HG02678 (cell line): ENCODE data around the gene KCNA1.

Experiments
- ATAC-seq: cut with Tn5 transposase; IDR thresholded peaks from one replicate; pipeline ENCODE4 v1.9.1; 2021; ENCODE audit warnings: mild to moderate bottlenecking, moderate library complexity; ENCODE audit not compliant: unreplicated experiment

Gene KCNA1

GRCh38 chr12:4910502-4911315, 1.0 kb downstream of the KCNA1 start:
- ATAC-seq: no peak

GRCh38 chr12:4911316-4911994, 1.8 kb downstream of the KCNA1 start:
- no peak for ATAC-seq

- ATAC-seq: no peak
Measured at GRCh38 chr12:4914720-4915119, 5.0 kb downstream of the KCNA1 start.

- ATAC-seq: no peak
Measured at GRCh38 chr12:4915752-4916151, 6.0 kb downstream of the KCNA1 start.

- ATAC-seq: no peak
Measured at GRCh38 chr12:4918950-4919660, 9.4 kb downstream of the KCNA1 start.

GRCh38 chr12:4932576-4932975, 22.9 kb downstream of the KCNA1 start:
- no peak for ATAC-seq

- ATAC-seq: no peak
Measured at GRCh38 chr12:4933411-4933810, 23.7 kb downstream of the KCNA1 start.

- ATAC-seq: no peak
Measured at GRCh38 chr12:4934407-4935035, 24.8 kb downstream of the KCNA1 start.

GRCh38 chr12:4938900-4939299, 29.2 kb downstream of the KCNA1 start:
- no peak for ATAC-seq

- ATAC-seq: no peak
Measured at GRCh38 chr12:4939418-4940023, 29.8 kb downstream of the KCNA1 start.

- ATAC-seq: peak; percentile 77
Measured at GRCh38 chr12:4943067-4943937, 33.6 kb downstream of the KCNA1 start.

GRCh38 chr12:4943938-4944284, 34.2 kb downstream of the KCNA1 start:
- peak; percentile 22 for ATAC-seq

- ATAC-seq: no peak
Measured at GRCh38 chr12:4947253-4947652, 37.5 kb downstream of the KCNA1 start.

- ATAC-seq: no peak
Measured at GRCh38 chr12:4951083-4951482, 41.4 kb downstream of the KCNA1 start.

GRCh38 chr12:4951601-4952000, 41.9 kb downstream of the KCNA1 start:
- ATAC-seq: no peak

GRCh38 chr12:4954621-4955354, 45.1 kb downstream of the KCNA1 start:
- no peak for ATAC-seq

GRCh38 chr12:4956054-4956453, 46.3 kb downstream of the KCNA1 start:
- no peak for ATAC-seq

GRCh38 chr12:4956968-4957367, 47.3 kb downstream of the KCNA1 start:
- ATAC-seq: no peak

- no peak for ATAC-seq
Measured at GRCh38 chr12:4957761-4958160, 48.1 kb downstream of the KCNA1 start.
